K562 (cell line): ENCODE results near the gene MPC1. TPM values are rescaled to one million over a fixed set of nuclear protein-coding genes. Genes with fewer than 3 reads are reported as not detected.
"Not testable (repeated sequence)": the region's sequence is repeated elsewhere in the genome, so short reads cannot be mapped to it uniquely, and the experiment has no call there.

Experiments
- ATF7 ChIP-seq: fragments of 450-650 bp; IDR thresholded peaks from 2 replicates; pipeline ENCODE4 v1.7.1; 2014; ENCODE audit warnings: mild to moderate bottlenecking, moderate library complexity
- CTCF ChIP-seq, 3 experiments: IDR thresholded peaks in 2 of 3; conservative IDR thresholded peaks in 1 of 3; 2 replicates each; pipeline ENCODE4 v1.5.1; 2011 to 2012; ENCODE audit warnings: low read length in 3 of 3, mild to moderate bottlenecking in 3 of 3, control low read depth in 2 of 3, improper control_type of control experiment in 1 of 3, inconsistent platforms in 1 of 3, low read depth in 1 of 3, mixed read lengths in 1 of 3, moderate library complexity in 1 of 3; ENCODE audit not compliant: insufficient read depth in 2 of 3
- FOXP1 ChIP-seq: sonication (generic); formaldehyde crosslinking; IDR thresholded peaks from 2 replicates; pipeline ENCODE4 v1.8.0; 2022; ENCODE audit warnings: mild to moderate bottlenecking, missing genetic modification reagents
- MAFF ChIP-seq: IDR thresholded peaks from 2 replicates; pipeline ENCODE4 v1.6.1; 2012; ENCODE audit warnings: low read length, improper control_type of control experiment
- MYC ChIP-seq, 2 experiments: fragments of 250-450 bp in 1 of 2; sonication (Bioruptor Pico) in 1 of 2; IDR thresholded peaks; 2 replicates each; pipeline versions ENCODE4 v1.5.1 to v1.6.1; 2012 to 2021; ENCODE audit warnings: low read depth in 2 of 2, borderline replicate concordance in 1 of 2, improper control_type of control experiment in 1 of 2, low read length in 1 of 2, mild to moderate bottlenecking in 1 of 2, moderate library complexity in 1 of 2
- REST ChIP-seq, 2 experiments: fragments of 450-650 bp; formaldehyde crosslinking in 1 of 2; IDR thresholded peaks; 2 replicates each; pipeline versions ENCODE4 v1.4.0 to v1.6.1; 2014 to 2020; ENCODE audit warnings: mild to moderate bottlenecking in 2 of 2, borderline replicate concordance in 1 of 2, low read depth in 1 of 2
- SMC3 ChIP-seq: conservative IDR thresholded peaks from 2 replicates; pipeline ENCODE4 v1.6.1; 2011; ENCODE audit warnings: low read depth, low read length, improper control_type of control experiment; ENCODE audit not compliant: insufficient read depth
- ZNF24 ChIP-seq: fragments of 450-650 bp; IDR thresholded peaks from 2 replicates; pipeline ENCODE4 v1.6.1; 2016
- polyA plus RNA-seq, 8 experiments: library from polyadenylated mRNA; depleted of rRNA in 4 of 8; stranded (reverse) in 5 of 8; unstranded in 3 of 8; fragments of >200 nt; fragmentation: Nextera tagmentation in 2 of 8; fragmentation: Illumina TruSeq in 1 of 8; extraction: Ambion mirVana in 2 of 8; extraction: Trizol in 1 of 8; gene quantifications; 2 replicates each; pipeline versions ENCODE4 v1.2.1 to v1.2.3, GENCODE V29; 2011 to 2014; ENCODE audit warnings: inconsistent platforms in 1 of 8, missing spikeins in 1 of 8
- total RNA-seq, 7 experiments: library from RNA; depleted of rRNA in 6 of 7; stranded (reverse); fragments of >200 nt in 6 of 7; fragmentation: Illumina TruSeq in 2 of 7; extraction: Trizol in 2 of 7; gene quantifications; 2 replicates each; pipeline versions ENCODE4 v1.2.1 to v1.2.3, GENCODE V29; 2011 to 2021; ENCODE audit warnings: low replicate concordance in 1 of 7

Gene MPC1
- total and polyA plus RNA-seq, 9 of the 15 experiments (the other 6 are each of a cell fraction or from before 2014, with no cell fraction given) = 78.6 to 185 (median 138) TPM

GRCh38 chr6:166400649-166401250 is 18.0 kb upstream of the MPC1 start (continued):
- TF ChIP-seq CTCF (IDR thresholded peaks at IDR 0.05 in 2 of 3, conservative IDR thresholded peaks at IDR 0.05 in 1 of 3; ENCODE audit: insufficient read depth in 2 of 3, low read depth in 1 of 3, low read length in 3 of 3) (peak; percentile 83 to 91 (median 91)), FOXP1 (CRISPR knock-in tag) (0 out of 2 replicates have a peak, but pooled peaks have one; percentile 11), ATF7 (peak; percentile 33; the same call in 1 of the 2 replicates), SMC3 (peak; percentile 96), ZNF24 (0 out of 2 replicates have a peak, but pooled peaks have one; percentile 19), MYC (IDR thresholded peaks at IDR 0.05; ENCODE audit: low read depth, low read length) (peak; percentile 60), MAFF (0 out of 2 replicates have a peak, but pooled peaks have one; percentile 10), REST (IDR thresholded peaks at IDR 0.05; ENCODE audit: borderline replicate concordance) (peak; percentile 91)
- not testable (repeated sequence) for TF ChIP-seq MYC (CRISPR knock-in tag; IDR thresholded peaks at IDR 0.05; ENCODE audit: borderline replicate concordance, low read depth); REST (CRISPR knock-in tag; IDR thresholded peaks at IDR 0.05; ENCODE audit: low read depth)
